GM21360 (cell line): Measurements from ENCODE around the gene STEAP4.

ENCODE experiments used
- ATAC-seq: cut with Tn5 transposase; IDR thresholded peaks from one replicate; pipeline ENCODE4 v1.9.1; 2021; ENCODE audit warnings: mild to moderate bottlenecking, moderate library complexity; ENCODE audit not compliant: unreplicated experiment

Gene STEAP4

GRCh38 chr7:88224601-88225275, 82.0 kb downstream of the STEAP4 start:
- ATAC-seq, result no peak

- no peak for ATAC-seq
These were observed 83.4 kb downstream of the STEAP4 start for GRCh38 chr7:88223265-88223664.
